HG02610 (cell line): ENCODE measurements around the gene EBPL.
"Not testable (repeated sequence)": the region's sequence is repeated elsewhere in the genome, so short reads cannot be mapped to it uniquely, and the experiment has no call there.

ENCODE experiments used
- ATAC-seq: cut with Tn5 transposase; IDR thresholded peaks from one replicate; pipeline ENCODE4 v1.9.1; 2021; ENCODE audit warnings: mild to moderate bottlenecking, moderate library complexity; ENCODE audit not compliant: unreplicated experiment

The EBPL gene

DNA sequence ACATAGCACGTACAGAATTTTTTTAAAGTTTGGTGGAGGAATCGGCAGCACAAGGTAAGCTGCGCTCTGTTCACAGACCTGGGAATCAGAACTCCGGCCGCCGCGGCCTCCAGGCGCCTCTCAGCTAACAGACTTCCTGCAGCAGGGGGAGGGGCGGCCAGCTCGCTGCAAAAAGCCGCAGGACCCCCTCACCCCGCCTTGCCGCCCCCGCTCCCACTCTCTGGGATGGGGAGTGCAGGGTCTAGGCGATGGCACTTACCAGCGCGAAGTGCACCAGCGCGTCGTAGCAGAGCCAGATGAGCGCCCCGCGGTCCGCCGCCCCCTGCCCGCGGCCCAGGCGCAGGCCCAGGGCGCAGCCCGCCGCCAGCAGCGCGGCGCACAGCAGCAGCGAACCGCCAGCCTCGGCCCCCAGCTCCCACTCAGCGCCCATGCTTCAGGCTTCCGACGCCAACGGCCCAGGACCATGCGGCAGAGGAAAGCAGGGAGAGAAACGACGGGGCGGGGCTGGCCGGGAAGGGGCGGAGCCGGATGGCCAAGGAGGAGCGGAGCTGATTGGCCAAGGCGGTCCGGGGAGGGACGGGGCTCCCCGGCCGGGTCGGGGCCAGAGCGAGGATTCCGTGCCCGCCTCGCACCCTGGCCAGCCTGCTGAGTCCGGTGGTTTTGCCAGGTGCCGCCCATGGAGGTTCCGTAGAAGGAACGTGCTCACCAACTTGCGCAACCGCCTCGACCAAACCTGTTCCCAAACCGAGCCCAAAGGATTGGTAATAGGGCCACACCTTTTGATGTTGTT, at the start of gene EBPL:
Gene EBPL, minus strand, starts transcription at position 492 of the 790 bp plus-strand sequence. Its CDS starts 62 bp downstream, at position 430.
- peak; percentile 98 for ATAC-seq

DNA sequence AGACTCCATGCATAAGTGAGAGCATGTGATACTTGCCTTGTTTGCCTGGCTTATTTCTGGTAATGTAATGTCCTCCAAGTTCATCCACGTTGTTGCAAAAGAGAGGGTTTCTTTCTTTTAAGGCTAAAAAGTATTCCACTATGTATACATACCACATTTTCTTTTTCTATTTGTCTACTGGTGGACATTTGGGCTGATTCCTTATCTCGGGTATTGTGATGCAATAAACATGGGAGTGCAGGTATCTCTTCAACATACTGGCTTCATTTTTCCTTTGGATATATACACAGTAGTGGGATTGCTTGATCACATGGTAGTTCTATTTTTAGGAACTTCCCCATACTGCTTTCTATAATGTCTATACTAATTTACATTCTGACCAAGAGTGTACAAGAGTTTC, 49.6 kb upstream of the EBPL start:
- ATAC-seq = no peak

DNA sequence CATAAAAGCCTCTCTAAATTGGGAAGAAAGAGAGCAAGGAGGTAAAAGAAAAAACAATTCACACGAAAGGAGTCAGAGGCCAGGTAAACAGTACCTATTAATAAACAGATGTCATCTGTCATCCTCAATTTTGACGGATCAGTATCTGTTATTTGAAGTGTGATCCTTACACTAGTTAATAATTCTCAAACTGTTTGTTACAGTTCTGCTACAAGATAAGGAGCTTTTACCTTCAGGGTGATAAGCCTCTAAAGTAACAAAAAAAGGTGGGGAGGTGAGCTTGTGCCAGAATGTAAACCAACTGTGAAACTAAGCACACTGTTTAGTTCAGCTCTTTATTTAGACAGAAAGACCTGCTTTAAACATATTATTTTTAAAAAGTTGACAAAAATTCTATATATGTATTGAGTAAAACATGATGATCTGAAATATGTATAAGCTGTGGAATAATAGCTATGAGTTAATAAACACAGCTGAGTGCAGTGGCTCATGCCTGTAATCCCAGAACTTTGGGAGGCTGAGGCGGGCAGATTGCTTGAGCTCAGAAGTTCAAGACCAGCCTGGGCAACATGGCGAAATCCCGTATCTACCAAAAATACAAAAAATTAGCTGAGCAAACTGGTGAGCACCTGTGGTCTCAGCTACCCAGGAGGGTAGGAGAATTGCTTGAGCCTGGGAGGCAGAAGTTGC, 48.4 kb upstream of the EBPL start:
- no peak for ATAC-seq

DNA sequence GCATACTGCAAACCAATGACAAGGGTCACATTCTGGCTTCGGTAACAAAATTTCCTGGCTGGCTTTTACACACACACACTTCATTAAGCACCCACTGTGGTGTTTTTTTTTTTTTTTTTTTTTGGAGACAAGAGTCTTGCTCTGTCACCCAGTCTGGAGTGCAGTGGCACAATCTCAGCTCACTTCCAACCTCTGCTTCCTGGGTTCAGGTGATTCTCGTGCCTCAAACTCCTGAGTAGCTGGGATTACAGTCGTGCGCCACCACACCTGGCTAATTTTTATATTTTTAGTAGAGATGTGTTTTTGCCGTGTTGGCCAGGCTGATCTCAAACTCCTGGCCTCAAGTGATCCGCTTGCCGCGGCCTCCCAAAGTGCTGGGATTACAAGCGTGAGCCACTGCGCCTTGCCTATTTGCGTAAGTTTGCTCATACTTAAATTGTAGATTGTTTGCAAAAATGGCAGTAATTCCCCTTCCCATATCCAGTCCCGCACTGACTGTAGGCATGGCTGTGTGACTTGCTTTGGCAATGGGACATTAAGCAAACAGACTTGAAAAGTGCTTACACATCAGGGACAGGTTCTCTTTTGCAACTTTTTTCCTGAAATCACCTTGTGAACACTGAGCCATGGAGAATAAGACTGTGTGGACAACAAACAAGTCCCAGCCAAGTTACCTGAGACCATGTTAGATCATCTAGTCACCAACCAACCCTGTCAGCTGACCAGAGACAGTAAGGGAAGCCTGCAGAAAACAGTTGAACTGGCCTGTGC, 42.1 kb upstream of the EBPL start:
- no peak for ATAC-seq

DNA sequence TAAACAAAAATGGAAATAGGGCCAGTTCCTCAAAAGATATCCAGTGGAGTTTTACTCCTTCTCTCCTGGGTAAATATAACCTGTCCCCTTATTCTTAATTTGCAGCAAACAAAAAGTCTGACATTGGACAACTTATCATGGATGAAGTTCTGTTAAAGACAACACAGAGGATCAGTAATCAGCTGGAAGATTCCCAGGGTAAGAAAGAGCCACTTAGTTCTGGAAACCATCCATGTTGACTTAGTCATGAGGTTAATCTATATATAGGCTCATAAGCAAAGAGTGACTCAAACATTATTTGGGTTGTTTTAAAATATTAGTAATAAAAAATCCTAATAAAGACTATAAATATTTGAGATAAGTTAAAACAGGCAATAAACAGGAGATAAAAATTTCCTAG, 40.5 kb upstream of the EBPL start:
- no peak for ATAC-seq

DNA sequence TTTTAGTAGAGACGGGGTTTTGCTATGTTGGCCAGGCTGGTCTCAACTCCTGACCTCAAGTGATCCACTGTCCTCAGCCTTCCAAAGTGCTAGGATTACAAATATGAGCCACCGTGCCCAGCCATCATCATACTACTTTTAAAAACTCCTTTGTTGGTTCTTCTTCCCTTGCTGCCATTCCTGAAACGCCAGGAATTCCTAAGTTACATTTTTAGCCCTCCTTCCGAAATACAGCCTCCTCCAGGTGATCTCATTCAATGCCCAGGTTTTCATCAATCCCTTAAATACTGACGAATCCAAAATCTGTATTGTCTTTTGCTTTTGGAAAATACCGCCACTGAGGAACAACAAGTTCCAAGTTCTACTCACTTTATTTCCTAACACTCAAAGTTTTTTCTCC, 25.3 kb upstream of the EBPL start:
- ATAC-seq = no peak

DNA sequence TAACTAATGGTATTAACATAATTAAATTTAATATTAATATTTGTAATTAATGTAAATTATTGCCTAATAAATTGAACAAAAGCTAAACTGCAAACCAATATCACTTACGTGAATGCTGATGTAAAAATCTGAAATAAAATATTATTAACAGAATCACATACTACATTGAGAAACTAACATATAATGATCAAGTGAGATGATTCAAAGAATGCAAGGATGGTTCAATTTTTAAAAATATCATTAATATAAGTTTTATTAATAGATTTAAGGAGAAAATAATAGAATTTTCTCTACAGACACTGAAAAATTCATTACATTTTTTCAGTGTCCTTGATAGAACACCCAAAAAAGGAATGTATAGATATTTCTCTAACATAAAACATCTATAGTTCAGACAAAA, 23.5 kb upstream of the EBPL start:
- ATAC-seq = no peak

DNA sequence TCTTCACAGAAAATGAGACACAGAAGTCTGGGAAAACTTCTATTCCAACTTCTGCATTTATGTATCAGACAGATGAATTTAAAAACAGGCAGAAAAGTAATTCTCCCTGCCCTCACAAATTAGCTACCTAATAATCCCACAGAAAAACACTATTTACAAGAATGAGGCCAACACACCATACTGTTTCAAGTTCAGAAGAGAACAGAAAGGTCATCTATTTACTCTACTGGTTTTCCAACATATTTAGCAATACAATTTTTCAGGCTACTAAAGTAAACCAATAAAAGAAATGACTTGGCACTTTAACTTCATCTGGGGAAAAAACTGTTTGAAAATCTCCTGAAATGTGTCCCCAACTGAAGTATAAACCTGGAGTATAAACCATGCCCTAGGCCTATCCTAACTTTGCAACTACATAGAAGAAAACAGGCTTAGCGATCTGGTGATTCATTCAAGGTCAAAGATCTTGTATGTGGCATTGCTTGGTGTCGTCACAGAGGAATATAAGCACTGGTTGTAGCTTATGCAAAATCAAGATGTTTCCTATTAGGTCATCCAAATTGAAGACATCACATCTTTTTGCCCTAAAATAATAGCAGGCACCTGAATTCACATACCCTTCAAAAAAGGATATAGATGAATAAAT, 20.1 kb upstream of the EBPL start:
- no peak for ATAC-seq

DNA sequence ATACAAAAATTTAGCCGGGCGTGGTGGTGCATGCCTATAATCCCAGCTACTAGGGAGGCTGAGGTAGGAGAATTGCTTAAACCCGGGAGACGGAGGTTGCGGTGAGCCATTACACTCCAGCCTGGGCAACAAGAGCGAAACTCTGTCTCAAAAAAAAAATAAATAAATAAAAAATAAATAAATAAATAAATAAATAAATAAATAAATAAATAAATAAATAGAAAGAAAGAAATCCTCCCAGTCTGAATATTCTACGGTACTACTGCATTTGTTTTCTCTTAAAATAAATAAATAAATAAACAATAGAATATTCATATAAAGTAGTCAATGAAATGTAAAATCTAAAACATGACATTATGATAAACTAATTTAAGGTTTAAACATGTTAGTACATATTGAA, 13.0 kb upstream of the EBPL start:
- ATAC-seq = not testable (repeated sequence)

DNA sequence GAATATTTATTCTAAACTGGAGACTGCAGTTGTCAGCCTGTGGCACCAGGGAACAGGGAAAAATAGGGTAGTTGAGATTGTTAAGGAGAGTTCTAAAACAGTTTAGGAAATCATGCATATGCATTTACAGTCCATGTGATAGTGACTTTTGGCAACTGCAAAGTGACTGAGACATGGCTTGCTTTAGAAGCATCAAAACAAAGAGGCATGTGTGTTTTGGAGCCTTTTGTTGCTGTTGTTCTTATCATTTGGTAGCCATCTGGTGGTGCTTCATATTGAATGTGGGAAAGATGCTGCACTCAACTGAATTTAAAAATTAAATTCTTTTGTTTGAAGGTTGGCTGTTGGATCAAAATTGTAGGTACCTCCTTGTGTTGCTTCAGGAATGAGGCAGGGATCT, 10.2 kb upstream of the EBPL start:
- ATAC-seq = no peak

DNA sequence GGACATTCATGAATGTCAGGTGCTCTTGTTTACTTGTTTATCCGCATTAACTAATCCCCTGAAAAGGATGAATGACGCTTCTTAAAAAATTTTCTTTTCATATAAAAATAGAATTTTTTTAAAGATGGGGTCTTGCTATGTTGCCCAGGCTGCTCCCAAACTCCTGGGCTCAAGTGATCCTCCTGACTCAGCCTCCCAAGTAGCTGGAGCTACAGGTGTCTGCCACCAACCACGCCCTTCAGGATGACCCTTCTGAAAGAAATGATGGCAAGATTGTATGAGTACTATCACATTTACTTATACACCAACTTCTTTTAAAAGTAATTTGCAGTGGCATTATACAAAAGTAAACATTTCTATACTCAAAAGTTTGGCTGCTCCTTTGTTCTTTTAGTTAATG, 6.2 kb upstream of the EBPL start:
- no peak for ATAC-seq

DNA sequence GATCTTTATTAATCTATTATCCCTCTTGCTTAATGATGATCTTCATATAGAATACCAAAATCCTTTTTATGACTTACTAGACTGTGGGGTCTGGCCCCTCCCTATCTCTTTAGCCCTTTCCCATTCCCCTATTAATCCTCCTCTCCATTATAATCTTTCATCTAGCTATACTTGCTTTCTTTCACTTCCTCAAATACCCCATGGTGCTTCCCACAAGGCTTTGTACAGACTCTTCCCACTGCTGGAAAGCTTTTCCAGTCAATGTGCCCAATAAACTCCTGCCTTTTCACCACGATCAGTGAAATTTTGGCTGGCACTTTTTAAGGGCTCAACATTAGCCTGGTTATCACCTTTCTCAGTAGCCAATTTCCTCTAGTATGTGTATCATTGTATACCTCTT, 3.2 kb upstream of the EBPL start:
- no peak for ATAC-seq

DNA sequence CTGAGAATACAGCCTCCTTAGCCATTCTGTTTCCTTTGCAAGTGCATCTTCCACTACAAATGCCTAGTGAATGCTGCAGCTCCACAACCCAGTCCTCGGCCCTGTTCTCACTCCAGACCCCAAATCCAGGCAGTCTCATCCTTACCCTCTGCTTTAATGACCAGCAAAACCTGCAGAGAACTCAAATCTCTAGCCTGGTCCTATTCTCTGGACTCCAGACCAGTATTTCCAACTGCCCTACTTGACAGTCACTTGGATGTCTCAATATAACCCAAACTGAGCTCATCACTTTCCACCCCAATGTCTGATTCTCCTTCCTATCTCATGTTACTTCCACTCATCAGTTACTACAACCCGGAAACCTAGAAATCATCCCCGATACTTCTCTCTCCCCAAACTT, 2.6 kb upstream of the EBPL start:
- no peak for ATAC-seq

DNA sequence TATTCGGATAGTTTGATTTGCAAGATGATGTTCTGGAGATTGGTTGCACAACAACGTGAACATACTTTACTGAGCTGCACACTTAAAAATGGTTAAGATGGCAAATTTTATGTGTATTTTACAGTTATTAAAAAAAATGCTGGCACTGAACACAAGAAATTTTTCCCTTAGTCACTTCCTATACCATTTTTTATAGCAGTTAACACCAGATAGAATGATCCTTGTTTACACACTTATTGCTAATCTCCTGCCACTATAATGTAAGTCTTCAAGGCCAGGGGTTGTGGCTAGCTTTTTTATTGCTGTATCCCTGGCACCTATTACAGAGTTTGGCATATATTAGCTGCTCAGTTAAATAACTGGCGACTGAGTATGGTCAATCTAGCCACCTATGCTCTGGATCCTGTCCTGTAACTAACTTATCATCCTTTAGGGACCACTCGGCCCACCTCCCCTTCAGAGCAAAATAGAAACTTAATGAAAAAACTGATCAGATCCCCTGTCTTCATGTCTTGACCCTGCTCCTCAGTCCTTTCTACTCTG, 2.0 kb upstream of the EBPL start:
- no peak for ATAC-seq

DNA sequence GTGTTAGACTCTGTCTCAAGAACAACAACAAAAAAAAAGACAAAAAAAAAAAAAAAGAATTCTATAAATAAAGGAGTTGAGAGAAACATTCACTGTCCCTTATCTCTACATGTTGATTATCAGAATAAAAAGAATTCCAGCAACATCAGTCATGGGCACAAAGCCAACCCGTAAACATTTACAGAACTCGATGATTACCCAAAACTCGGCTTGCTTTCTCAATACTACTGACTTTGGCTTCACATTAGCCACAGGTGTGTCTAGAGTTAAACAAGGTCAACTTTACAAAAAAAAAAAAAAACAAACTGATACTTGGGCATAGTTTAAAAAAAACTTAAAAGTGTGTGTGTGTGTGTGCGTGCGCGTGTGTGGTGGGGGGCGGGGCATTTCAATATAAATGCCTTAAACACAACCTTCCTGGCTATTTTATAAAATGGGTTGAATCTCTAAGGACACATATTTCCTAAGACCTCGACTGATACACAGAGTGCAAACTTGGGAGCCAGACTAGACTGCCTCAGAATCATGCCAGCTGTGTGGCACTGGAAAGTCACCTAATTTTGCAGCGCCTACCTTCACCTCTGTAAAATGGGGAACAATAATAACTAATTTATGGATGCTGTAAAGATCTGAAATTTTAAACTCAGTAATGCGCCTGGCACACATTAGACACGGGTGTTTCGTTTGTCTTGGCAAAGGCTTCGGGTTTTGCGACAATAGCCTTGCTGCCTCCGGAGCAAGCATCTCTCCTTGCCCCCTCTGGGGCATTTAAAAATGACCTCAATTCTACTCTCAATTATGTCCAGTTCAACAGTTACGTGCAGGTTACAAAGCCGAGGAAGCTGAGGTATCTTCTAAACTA, 922 bp downstream of the EBPL start:
- ATAC-seq = peak; percentile 6

DNA sequence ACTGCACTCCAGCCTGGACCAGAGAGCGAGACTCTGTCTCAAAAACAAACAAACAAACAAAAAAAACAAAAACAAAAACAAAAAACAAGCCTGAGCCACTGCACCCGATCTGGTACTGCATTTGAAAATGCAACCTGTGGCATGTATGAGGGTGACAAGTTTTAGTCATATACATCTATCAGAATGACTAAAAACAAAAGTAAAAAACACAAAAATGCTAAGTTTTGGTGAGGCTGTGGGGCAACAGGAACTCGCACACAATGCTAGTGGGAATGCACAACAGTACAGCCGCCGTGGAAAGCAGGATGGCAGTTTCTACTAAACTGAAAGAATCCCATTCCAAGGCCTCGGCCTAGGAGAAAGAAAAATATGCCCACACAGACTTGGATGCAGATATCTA, 7.8 kb downstream of the EBPL start:
- ATAC-seq = peak; percentile 89

DNA sequence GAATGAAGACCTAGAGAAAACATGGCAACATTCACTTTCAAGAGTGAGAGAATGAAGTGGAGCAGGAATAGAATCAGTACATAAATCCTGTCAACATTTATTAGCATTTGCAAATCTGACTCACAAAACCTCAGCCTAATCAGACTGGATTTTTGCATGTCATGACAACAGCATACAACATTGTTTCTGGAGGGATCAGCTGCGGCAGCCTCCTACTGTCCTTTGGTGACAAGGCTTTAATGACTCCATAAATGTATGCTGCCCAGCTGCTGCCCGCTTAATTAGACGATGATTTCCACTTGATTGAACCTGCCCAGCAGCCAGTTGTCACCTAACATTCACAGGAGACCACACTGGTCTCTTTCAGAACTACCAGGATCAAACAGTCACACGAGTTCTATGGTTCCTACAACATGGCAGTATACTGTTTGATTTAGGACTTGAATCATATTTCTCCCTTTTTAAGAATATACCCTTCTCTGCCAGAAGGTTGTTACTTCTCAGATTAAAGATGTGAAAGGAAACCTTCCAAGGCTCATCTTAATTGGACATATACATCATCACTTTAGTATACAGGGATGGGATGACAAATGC, 9.3 kb downstream of the EBPL start:
- ATAC-seq = no peak

DNA sequence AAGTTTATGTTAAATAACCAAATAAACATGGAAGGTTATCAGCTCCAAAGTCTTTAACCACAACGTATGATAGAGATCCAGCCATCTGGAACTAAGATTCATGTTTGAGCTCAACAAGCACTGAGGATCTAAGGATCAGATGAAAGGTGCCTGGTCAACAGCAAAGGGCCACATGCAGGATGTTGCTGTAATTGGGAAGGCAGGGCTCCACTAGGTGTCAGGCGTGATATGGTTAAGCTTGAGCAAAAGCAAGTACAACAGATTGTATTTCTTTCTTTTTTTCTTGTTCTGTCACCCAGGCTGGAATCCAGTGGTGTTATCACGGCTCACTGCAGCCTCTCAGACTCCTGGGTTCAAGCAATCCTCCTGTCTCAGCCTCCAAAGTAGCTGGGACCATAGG, 12.0 kb downstream of the EBPL start:
- no peak for ATAC-seq

DNA sequence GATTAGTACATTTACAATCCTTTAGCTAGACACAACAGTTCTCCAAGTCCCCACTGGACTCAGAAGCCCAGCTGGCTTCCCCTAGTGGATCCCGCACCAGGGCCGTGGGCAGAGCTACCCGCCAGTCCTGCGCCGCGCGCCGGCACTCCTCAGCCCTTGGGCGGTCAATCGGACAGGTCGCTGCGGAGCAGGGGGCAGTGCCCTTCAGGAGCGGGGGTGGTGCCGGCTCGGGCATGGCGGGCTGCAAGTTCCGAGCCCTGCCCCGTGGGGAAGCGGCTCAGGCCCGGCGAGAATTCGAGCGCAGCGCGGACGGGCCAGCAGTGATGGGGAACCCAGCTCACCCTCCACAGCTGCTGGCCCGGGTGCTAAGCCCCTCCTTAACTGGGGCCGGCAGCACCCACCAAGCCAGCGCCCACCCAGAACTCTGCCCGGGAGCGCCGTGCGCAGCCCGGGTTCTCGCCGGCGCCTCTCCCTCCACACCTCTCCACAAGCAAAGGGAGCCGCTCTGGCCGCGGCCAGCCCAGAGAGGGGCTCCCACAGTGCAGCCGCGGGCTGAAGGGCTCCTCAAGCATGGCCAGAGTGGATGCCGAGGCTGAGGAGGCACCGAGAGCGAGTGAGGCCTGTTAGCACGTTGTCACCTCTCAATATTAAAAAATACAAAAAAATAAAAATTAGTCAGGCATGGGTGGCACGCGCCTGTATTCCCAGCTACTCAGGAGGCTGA, 12.9 kb downstream of the EBPL start:
- ATAC-seq = no peak
